Measurements from ENCODE around the gene MYH11. TPM values are rescaled to one million over a fixed set of nuclear protein-coding genes. Genes with fewer than 3 reads are reported as not detected.
"Not testable (repeated sequence)": the region's sequence is repeated elsewhere in the genome, so short reads cannot be mapped to it uniquely, and the experiment has no call there.

MYH11 gene
- total RNA-seq, 1 donor from 2014 or later: 0.05 TPM

- Mint-ChIP-seq H3K36me3 (ENCODE audit: low read depth) (no peaks in the 10 kb centered on the region), H3K27me3 (ENCODE audit: low read depth) (no peaks in the 10 kb centered on the region), H3K4me3 (no peak overlapping the region), H3K4me1 (no peaks in the 10 kb centered on the region), H3K9me3 (no peaks in the 10 kb centered on the region), H3K27ac (ENCODE audit: unreplicated experiment) (no peak overlapping the region)
- no peak for DNase-seq (ENCODE audit: low read depth, low spot score)
- TF ChIP-seq, protein P1, sequence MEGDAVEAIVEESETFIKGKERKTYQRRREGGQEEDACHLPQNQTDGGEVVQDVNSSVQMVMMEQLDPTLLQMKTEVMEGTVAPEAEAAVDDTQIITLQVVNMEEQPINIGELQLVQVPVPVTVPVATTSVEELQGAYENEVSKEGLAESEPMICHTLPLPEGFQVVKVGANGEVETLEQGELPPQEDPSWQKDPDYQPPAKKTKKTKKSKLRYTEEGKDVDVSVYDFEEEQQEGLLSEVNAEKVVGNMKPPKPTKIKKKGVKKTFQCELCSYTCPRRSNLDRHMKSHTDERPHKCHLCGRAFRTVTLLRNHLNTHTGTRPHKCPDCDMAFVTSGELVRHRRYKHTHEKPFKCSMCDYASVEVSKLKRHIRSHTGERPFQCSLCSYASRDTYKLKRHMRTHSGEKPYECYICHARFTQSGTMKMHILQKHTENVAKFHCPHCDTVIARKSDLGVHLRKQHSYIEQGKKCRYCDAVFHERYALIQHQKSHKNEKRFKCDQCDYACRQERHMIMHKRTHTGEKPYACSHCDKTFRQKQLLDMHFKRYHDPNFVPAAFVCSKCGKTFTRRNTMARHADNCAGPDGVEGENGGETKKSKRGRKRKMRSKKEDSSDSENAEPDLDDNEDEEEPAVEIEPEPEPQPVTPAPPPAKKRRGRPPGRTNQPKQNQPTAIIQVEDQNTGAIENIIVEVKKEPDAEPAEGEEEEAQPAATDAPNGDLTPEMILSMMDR (conservative IDR thresholded peaks at IDR 0.05): no peak
These were observed 120.3 kb downstream of the MYH11 start for GRCh38 chr16:15736529-15736928.

DNA sequence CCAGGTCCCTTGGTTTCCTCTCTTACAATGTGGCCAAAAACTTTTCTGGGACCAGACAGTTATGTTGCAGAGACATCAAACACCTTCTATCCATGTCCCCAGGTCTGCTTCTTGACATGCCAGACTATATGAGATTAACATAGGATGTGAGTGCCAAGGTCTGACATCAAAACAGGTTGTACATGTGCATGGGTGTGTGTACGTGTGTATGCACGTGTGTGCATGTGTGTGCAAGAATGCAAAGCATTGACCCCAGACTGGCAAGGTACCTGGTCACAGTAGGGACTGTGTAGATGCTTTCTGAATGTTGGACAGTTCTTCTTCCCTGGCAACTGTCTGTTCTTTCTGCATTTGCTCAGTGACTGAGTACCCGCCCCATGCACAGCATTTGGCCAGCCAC is 121.2 kb downstream of the MYH11 start:
- no peaks in the 10 kb centered on the region for H3K9me3 Mint-ChIP-seq
- no peak overlapping the region for H3K27ac Mint-ChIP-seq (ENCODE audit: unreplicated experiment)
- no peaks in the 10 kb centered on the region for H3K36me3 Mint-ChIP-seq (ENCODE audit: low read depth)
- no peak overlapping the region for H3K4me3 Mint-ChIP-seq
- H3K4me1 Mint-ChIP-seq: no peaks in the 10 kb centered on the region
- TF ChIP-seq, protein P1 (conservative IDR thresholded peaks at IDR 0.05): no peak
- DNase-seq (ENCODE audit: low read depth, low spot score): no peak
- H3K27me3 Mint-ChIP-seq (ENCODE audit: low read depth): no peaks in the 10 kb centered on the region

DNA sequence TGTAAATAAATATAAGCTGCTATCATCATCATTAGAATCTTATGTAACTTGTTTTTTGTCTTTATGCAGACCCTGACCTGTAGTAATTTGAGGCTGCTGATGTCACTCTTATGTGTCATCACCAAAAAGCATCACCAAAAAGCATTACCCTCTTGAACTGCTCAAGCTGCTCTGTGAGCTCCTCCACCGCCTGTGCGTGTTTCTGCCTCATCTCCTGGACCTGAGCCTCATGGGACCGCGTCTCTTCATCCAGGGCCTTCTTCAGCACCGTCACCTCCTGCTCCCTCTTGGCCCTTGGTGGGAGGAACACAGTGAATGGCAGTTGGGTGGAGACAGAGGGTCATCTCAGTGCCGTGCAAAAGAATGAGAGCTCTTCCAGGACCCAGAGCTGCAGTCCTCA is 124.4 kb downstream of the MYH11 start:
- Mint-ChIP-seq H3K27ac (ENCODE audit: unreplicated experiment) (no peak overlapping the region), H3K36me3 (ENCODE audit: low read depth) (no peaks in the 10 kb centered on the region), H3K9me3 (no peaks in the 10 kb centered on the region), H3K4me1 (no peaks in the 10 kb centered on the region), H3K4me3 (no peak overlapping the region), H3K27me3 (ENCODE audit: low read depth) (no peaks in the 10 kb centered on the region)
- TF ChIP-seq, protein P1 (conservative IDR thresholded peaks at IDR 0.05): no peak
- no peak for DNase-seq (ENCODE audit: low read depth, low spot score)

DNA sequence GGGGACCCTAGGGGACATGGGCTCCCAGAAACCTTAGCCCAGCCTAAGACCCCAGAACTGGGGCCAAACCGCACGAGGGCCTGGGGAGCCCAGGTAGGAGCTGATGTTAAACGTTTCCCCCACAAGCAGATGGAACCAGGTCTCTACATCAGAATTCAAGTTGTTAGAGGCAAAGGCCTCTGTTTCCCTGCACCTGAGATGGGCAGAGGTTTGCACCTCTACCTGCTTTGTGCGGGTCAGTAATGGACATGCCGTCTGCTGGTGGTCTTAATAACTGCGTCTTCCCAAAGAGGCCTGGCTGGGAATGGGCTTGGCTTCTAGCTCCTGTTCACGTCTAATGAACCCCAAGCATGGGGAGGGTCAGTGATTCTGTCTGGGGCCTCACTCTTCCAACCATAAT is 127.7 kb downstream of the MYH11 start:
- Mint-ChIP-seq H3K4me3 (no peak overlapping the region), H3K4me1 (no peaks in the 10 kb centered on the region), H3K27ac (ENCODE audit: unreplicated experiment) (no peak overlapping the region), H3K9me3 (no peaks in the 10 kb centered on the region), H3K36me3 (ENCODE audit: low read depth) (peaks cover 11% of the 10 kb centered on the region), H3K27me3 (ENCODE audit: low read depth) (no peaks in the 10 kb centered on the region)
- TF ChIP-seq, protein P1 (conservative IDR thresholded peaks at IDR 0.05): no peak
- no peak for DNase-seq (ENCODE audit: low read depth, low spot score)

GRCh38 chr16:15727697-15728096 is 129.1 kb downstream of the MYH11 start:
- not testable (repeated sequence) for H3K4me3 Mint-ChIP-seq; H3K27ac Mint-ChIP-seq (ENCODE audit: unreplicated experiment); H3K4me1 Mint-ChIP-seq; H3K27me3 Mint-ChIP-seq (ENCODE audit: low read depth); H3K9me3 Mint-ChIP-seq; DNase-seq (ENCODE audit: low read depth, low spot score)
- H3K36me3 Mint-ChIP-seq (ENCODE audit: low read depth): peaks cover 11% of the 10 kb centered on the region

- H3K4me3 Mint-ChIP-seq: no peak overlapping the region
- no peaks in the 10 kb centered on the region for H3K4me1 Mint-ChIP-seq
- peaks cover 11% of the 10 kb centered on the region for H3K36me3 Mint-ChIP-seq (ENCODE audit: low read depth)
- H3K9me3 Mint-ChIP-seq: no peaks in the 10 kb centered on the region
- H3K27me3 Mint-ChIP-seq (ENCODE audit: low read depth): no peaks in the 10 kb centered on the region
- no peak overlapping the region for H3K27ac Mint-ChIP-seq (ENCODE audit: unreplicated experiment)
- TF ChIP-seq, protein P1 (conservative IDR thresholded peaks at IDR 0.05): no peak
- no peak for DNase-seq (ENCODE audit: low read depth, low spot score)
These were observed 130.1 kb downstream of the MYH11 start for GRCh38 chr16:15726715-15727114.
